ENCODE results near the gene MT1X.
"Not testable (repeated sequence)": the region's sequence is repeated elsewhere in the genome, so short reads cannot be mapped to it uniquely, and the experiment has no call there.

Gene MT1X

GRCh38 chr16:56672761-56673536 lies 9.3 kb upstream of the MT1X start:
- ChIA-PET POLR2A (no interaction called here), CTCF (interaction anchor here (1.5 to 4.1 kb wide), 3 partner anchors 17 to 49 kb away, joined by 4 to 20 read pairs (median 7); no protein-coding TSS in a partner anchor)
- no peak for TF ChIP-seq CTCF (IDR thresholded peaks at IDR 0.05; ENCODE audit: control extremely low read depth, extremely low read depth, low read depth, missing control alignments)
- DNase-seq (ENCODE audit: extremely low spot score): no peak

GRCh38 chr16:56673921-56674320 lies 8.3 kb upstream of the MT1X start:
- ChIA-PET POLR2A (no interaction called here), CTCF (interaction anchor here (1.2 to 4.1 kb wide), 4 partner anchors 16 to 98 kb away, joined by 3 to 20 read pairs (median 6); no protein-coding TSS in a partner anchor)
- no peak for DNase-seq (ENCODE audit: extremely low spot score)
- peak; percentile 50 for TF ChIP-seq CTCF (IDR thresholded peaks at IDR 0.05; ENCODE audit: control extremely low read depth, extremely low read depth, low read depth, missing control alignments)

DNA sequence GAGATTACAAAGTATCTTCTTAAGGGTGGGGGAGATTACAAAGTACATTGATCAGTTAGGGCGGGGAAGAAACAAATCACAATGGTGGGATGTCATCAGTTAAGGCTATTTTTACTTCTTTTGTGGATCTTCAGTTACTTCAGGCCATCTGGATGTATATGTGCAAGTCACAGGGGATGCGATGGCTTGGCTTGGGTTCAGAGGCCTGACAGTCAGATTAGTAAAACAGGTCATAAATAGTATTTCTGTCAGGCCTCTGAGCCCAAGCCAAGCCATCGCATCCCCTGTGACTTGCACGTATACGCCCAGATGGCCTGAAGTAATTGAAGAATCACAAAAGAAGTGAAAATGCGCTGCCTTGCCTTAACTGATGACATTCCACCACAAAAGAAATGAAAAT lies 7.7 kb upstream of the MT1X start:
- DNase-seq (ENCODE audit: extremely low spot score); POLR2A ChIA-PET: not testable (repeated sequence)
- CTCF ChIA-PET: interaction anchor here (1.2 to 4.1 kb wide), 3 partner anchors 27 to 98 kb away, joined by 3 to 20 read pairs (median 4); no protein-coding TSS in a partner anchor

GRCh38 chr16:56675685-56676210 lies 6.5 kb upstream of the MT1X start:
- no peak for TF ChIP-seq CTCF (IDR thresholded peaks at IDR 0.05; ENCODE audit: control extremely low read depth, extremely low read depth, low read depth, missing control alignments)
- DNase-seq (ENCODE audit: extremely low spot score): no peak
- ChIA-PET POLR2A (no interaction called here), CTCF (interaction anchor here (1.1 to 2.2 kb wide), 2 partner anchors 20 to 26 kb away, joined by 5 to 14 read pairs; no protein-coding TSS in a partner anchor)

GRCh38 chr16:56677474-56677873 lies 4.8 kb upstream of the MT1X start:
- no peak for TF ChIP-seq CTCF (IDR thresholded peaks at IDR 0.05; ENCODE audit: control extremely low read depth, extremely low read depth, low read depth, missing control alignments)
- POLR2A ChIA-PET: no interaction called here
- no peak for DNase-seq (ENCODE audit: extremely low spot score)
- CTCF ChIA-PET: interaction anchor here (1.9 to 2.3 kb wide), 3 partner anchors 10 to 101 kb away, joined by 6 to 14 read pairs (median 7); partner anchors contain the start of gene MT1G

DNA sequence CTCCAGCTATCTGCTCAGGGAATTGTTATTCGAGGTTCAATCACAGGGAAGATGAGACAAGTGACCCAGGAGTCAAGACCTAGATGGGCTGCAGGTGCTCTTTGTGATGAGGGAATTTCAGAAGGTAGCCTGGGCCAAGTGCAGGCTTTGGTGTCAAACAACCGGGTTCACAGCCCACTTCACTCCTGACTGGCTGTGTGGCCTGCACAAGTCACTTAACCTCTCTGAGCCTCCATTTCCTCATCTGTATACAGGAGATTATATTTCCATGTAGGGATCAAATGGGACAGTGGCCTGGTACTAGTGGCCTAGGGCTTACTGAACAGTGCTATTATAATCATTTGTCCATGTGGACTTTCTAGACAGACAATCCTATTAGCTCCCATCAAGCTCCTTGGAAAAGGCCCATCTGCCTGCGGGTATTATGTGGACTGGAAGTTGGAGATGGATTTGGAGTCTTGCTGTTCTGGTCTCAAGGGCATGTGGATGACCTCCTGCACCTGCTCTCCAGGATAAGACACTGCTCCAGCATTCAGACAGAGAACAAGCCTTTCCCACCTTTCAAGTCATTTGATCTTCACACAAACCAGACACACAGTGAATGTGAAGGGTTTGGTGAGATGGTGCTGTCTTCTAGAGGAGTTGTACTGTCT lies 3.1 kb upstream of the MT1X start:
- no peak for TF ChIP-seq CTCF (IDR thresholded peaks at IDR 0.05; ENCODE audit: control extremely low read depth, extremely low read depth, low read depth, missing control alignments)
- ChIA-PET POLR2A (no interaction called here), CTCF (interaction anchor here (0.9 to 2.3 kb wide), 5 partner anchors 12 to 87 kb away, joined by 3 to 9 read pairs (median 4); partner anchors contain the start of genes MT1E and MT1G)
- no peak for DNase-seq (ENCODE audit: extremely low spot score)

All from GM10248 (cell line).